Endothelial cell of umbilical vein (primary cell): ENCODE data around the gene MRPL14. TPM values are rescaled to one million over a fixed set of nuclear protein-coding genes. Genes with fewer than 3 reads are reported as not detected.

Source experiments
- BruUV-seq: library from RNA; stranded (reverse); fragments of 400-500 nt; replicated peaks from 2 replicates; lab custom pipeline; 2021; lab: Mats Ljungman, UMichigan
- CTCF ChIA-PET: fragments of 300-600, 350-600 bp; sonication (Branson Sonifier 250); formaldehyde crosslinking; loops from one replicate; lab custom pipeline; 2021; ENCODE audit warnings: antibody characterized with exemption, inconsistent platforms; lab: Charles Lee
- POLR2A ChIA-PET: fragments of 300-600, 350-600 bp; sonication (Branson Sonifier 250); formaldehyde crosslinking; loops from one replicate; lab custom pipeline; 2021; ENCODE audit warnings: antibody characterized with exemption, inconsistent platforms; lab: Charles Lee
- DNase-seq: peaks from one replicate; pipeline ENCODE4 v3.0.0-alpha.2; 2011; ENCODE audit warnings: low read depth, low spot score
- FAIRE-seq: peaks from 2 replicates; lab custom pipeline; 2011; peaks lifted over from hg19 to GRCh38; lab: Jason Lieb, UNC
- H2AFZ ChIP-seq: 2 replicates; pipeline ENCODE4 v1.6.0; 2012; ENCODE audit warnings: low read depth, low read length, control low read depth, inconsistent platforms
- H3K27ac ChIP-seq: 2 replicates; pipeline ENCODE4 v1.5.1; 2011; ENCODE audit warnings: low read depth, mild to moderate bottlenecking, control low read depth, low read length, moderate library complexity; ENCODE audit not compliant: insufficient read depth
- H3K27me3 ChIP-seq, 2 experiments: 2 replicates each; pipeline versions ENCODE4 v1.6.0 to v1.6.1; 2011; ENCODE audit warnings: low read length in 2 of 2, mixed read lengths in 1 of 2; ENCODE audit not compliant: control insufficient read depth in 2 of 2, insufficient read depth in 2 of 2
- H3K36me3 ChIP-seq, 2 experiments: 2 replicates in 1 of 2; 3 replicates in 1 of 2; pipeline ENCODE4 v1.5.1; 2011; ENCODE audit warnings: low read length in 2 of 2, mild to moderate bottlenecking in 1 of 2, moderate library complexity in 1 of 2; ENCODE audit not compliant: control insufficient read depth in 2 of 2, insufficient read depth in 2 of 2; ENCODE audit errors: extremely low read depth in 1 of 2
- H3K4me1 ChIP-seq: 3 replicates; pipeline ENCODE4 v1.5.1; 2011; ENCODE audit warnings: mild to moderate bottlenecking, low read length; ENCODE audit not compliant: control insufficient read depth, insufficient read depth; ENCODE audit errors: extremely low read depth
- H3K4me2 ChIP-seq: 2 replicates; pipeline ENCODE4 v1.6.1; 2011; ENCODE audit warnings: low read length, control low read depth, mixed read lengths; ENCODE audit not compliant: insufficient read depth
- H3K4me3 ChIP-seq, 3 experiments: fragments of 200-600 bp in 1 of 3; sonication (generic), shearing (Covaris generic) in 1 of 3; replicated peaks in 1 of 3; 2 replicates each; pipeline ENCODE4 v1.5.1; 2011 to 2016; ENCODE audit warnings: control low read depth in 3 of 3, low read length in 3 of 3, mild to moderate bottlenecking in 2 of 3, inconsistent platforms in 1 of 3, low read depth in 1 of 3, moderate library complexity in 1 of 3; ENCODE audit not compliant: insufficient read depth in 1 of 3
- H3K79me2 ChIP-seq: 2 replicates; pipeline ENCODE4 v1.6.0; 2012; ENCODE audit warnings: low read length, inconsistent platforms; ENCODE audit not compliant: control insufficient read depth, insufficient read depth
- H3K9ac ChIP-seq: replicated peaks from 2 replicates; pipeline ENCODE3; 2011; ENCODE audit warnings: low read length, control low read depth; ENCODE audit not compliant: insufficient read depth; ENCODE audit errors: extremely low read depth
- H3K9me1 ChIP-seq: replicated peaks from 3 replicates; pipeline ENCODE4 v1.6.0; 2011; ENCODE audit warnings: mild to moderate bottlenecking, low read length; ENCODE audit not compliant: control insufficient read depth, insufficient read depth; ENCODE audit errors: extremely low read depth
- H3K9me3 ChIP-seq: replicated peaks from 2 replicates; pipeline ENCODE4 v1.5.1; 2012; ENCODE audit warnings: low read length, inconsistent platforms; ENCODE audit not compliant: control insufficient read depth, insufficient read depth
- H4K20me1 ChIP-seq: replicated peaks from 2 replicates; pipeline ENCODE3; 2011; ENCODE audit warnings: mild to moderate bottlenecking, low read length; ENCODE audit not compliant: control insufficient read depth, insufficient read depth; ENCODE audit errors: extremely low read depth
- CTCF ChIP-seq, 2 donors: IDR thresholded peaks; 1 replicate in 1 of 2; 2 replicates in 1 of 2; pipeline ENCODE4 v1.5.1; 2011; ENCODE audit warnings: low read length in 2 of 2, mild to moderate bottlenecking in 2 of 2, moderate library complexity in 2 of 2, control low read depth in 1 of 2, inconsistent platforms in 1 of 2, low read depth in 1 of 2; ENCODE audit not compliant: insufficient read depth in 1 of 2; ENCODE audit errors: extremely low read depth in 1 of 2
- EZH2 ChIP-seq: IDR thresholded peaks from 2 replicates; pipeline ENCODE4 v1.6.1; 2012; ENCODE audit warnings: borderline replicate concordance, low read depth, mild to moderate bottlenecking, moderate library complexity, low read length, inconsistent platforms; ENCODE audit not compliant: severe bottlenecking
- FOS ChIP-seq: IDR thresholded peaks from 2 replicates; pipeline ENCODE4 v1.6.1; 2011; ENCODE audit warnings: mild to moderate bottlenecking, low read length, moderate library complexity, borderline replicate concordance; ENCODE audit not compliant: insufficient read depth
- GATA2 ChIP-seq: IDR thresholded peaks from 2 replicates; pipeline ENCODE4 v1.7.0; 2011; ENCODE audit warnings: low read depth, mild to moderate bottlenecking, moderate library complexity, mixed read lengths, low read length; ENCODE audit not compliant: insufficient read length, insufficient read depth
- JUN ChIP-seq: IDR thresholded peaks from 2 replicates; pipeline ENCODE4 v1.6.1; 2011; ENCODE audit warnings: borderline replicate concordance, low read depth; ENCODE audit not compliant: insufficient read length, insufficient read depth
- MAX ChIP-seq: IDR thresholded peaks from 2 replicates; pipeline ENCODE4 v1.6.1; 2011; ENCODE audit not compliant: insufficient read depth, insufficient read length
- MYC ChIP-seq: IDR thresholded peaks from one replicate; pipeline ENCODE4 v1.6.1; 2011; ENCODE audit warnings: mild to moderate bottlenecking, low read depth, low read length
- POLR2A ChIP-seq: IDR thresholded peaks from 2 replicates; pipeline ENCODE4 v1.6.1; 2012; ENCODE audit warnings: low read depth, mild to moderate bottlenecking, control low read depth, low read length
- POLR2AphosphoS5 ChIP-seq: IDR thresholded peaks from 2 replicates; pipeline ENCODE4 v1.6.1; 2012; ENCODE audit warnings: low read depth, mild to moderate bottlenecking, control low read depth, low read length, moderate library complexity; ENCODE audit not compliant: insufficient read depth
- dilution Hi-C: fragments of 300-500 bp; cut with MboI; formaldehyde crosslinking; loops from one replicate; pipeline ENCODE4 v1.15.0; 2019; ENCODE audit warnings: low sequenced_read_pairs; ENCODE audit not compliant: extremely low pct_ligation_motif_present
- intact Hi-C: fragments of 100-400 bp; cut with micrococcal nuclease; formaldehyde crosslinking; loops from one replicate; pipeline ENCODE4 v1.10.0; 2022
- polyA plus RNA-seq, 4 experiments: library from polyadenylated mRNA; depleted of rRNA in 3 of 4; stranded (reverse) in 3 of 4; unstranded in 1 of 4; fragments of >200 nt; gene quantifications; 2 replicates each; pipeline versions ENCODE4 v1.2.1 to v1.2.3, GENCODE V29; 2011 to 2012; ENCODE audit warnings: missing spikeins in 1 of 4
- total RNA-seq: library from RNA; stranded (reverse); gene quantifications from 2 replicates; pipeline ENCODE4 v1.2.3, GENCODE V29; 2021

MRPL14 gene
- total and polyA plus RNA-seq, 2 donors (not counting 3 experiments of a cell fraction or from before 2014, with no cell fraction given) = 68.1 to 103 TPM

GRCh38 chr6:44079672-44080071 lies 47.6 kb downstream of the MRPL14 start:
- H3K9me1 ChIP-seq = no peaks in the 10 kb centered on the region
- no peaks in the 10 kb centered on the region for H3K4me1 ChIP-seq
- TF ChIP-seq JUN (no peak), FOS (no peak), EZH2 (no peak), MYC (no peak), MAX (no peak), CTCF (IDR thresholded peaks at IDR 0.05; ENCODE audit: extremely low read depth in 1 of 2, insufficient read depth in 1 of 2, low read depth in 1 of 2, low read length in 2 of 2) (no peak), POLR2AphosphoS5 (no peak), GATA2 (no peak), POLR2A (no peak)
- ChIA-PET POLR2A (no interaction called here), CTCF (interaction anchor here (1.0 to 5.3 kb wide), 54 partner anchors 9 to 851 kb away, joined by 3 to 245 read pairs (median 6); partner anchors contain the start of genes DNPH1, LRRC73, MRPS18A and POLH)
- no peaks in the 10 kb centered on the region for H3K79me2 ChIP-seq
- H3K9me3 ChIP-seq = no peaks in the 10 kb centered on the region
- H3K27ac ChIP-seq = no peak overlapping the region
- no peaks in the 10 kb centered on the region for H3K27me3 ChIP-seq
- no peak overlapping the region for H3K4me2 ChIP-seq
- H3K9ac ChIP-seq = no peak overlapping the region
- H3K36me3 ChIP-seq = no peaks in the 10 kb centered on the region
- no peak overlapping the region for H2AFZ ChIP-seq
- dilution Hi-C loops (no loop called here), intact Hi-C loops (loop anchor here (1.0 to 10.0 kb wide), 5 partner anchors 125 to 471 kb away; no protein-coding TSS in a partner anchor)
- DNase-seq (no peak), FAIRE-seq (no peak)
- no peaks in the 10 kb centered on the region for H4K20me1 ChIP-seq
- H3K4me3 ChIP-seq = no peak overlapping the region
- no TSS peak for BruUV-seq
